ENCODE data around the gene PDRG1.
"Not testable (repeated sequence)": the region's sequence is repeated elsewhere in the genome, so short reads cannot be mapped to it uniquely, and the experiment has no call there.

The PDRG1 gene

DNA sequence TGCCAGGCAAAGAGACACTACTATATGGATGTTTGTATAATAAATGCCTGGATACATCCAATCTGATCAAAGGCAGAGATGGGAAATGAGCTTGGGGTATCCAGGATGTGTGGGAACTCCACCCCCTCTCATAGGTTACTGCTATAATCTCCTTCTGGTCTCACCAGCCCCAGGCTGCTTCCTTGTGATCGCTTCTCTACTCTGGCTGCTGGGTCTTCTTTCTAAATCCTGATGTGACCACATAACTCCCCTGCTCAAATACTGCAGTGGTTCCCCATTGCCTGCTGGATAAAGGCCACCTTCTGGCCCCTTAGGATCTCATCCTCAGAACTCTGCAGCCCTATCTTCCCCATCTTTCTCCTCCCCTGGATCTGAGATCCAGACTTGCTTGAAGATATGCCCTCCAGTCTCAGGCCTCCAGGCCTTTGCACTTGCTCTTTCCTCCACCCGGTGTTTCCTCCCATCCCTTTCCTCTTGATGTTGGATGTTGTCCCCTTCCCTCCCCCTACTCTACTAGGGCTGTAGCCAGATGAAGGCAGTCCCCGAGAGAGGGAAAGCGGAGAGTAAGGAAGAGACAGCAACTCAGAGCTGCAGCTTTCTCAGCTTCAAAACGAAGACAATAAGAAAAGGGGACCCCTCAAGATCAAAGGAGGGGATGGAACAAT, 15.3 kb upstream of the PDRG1 start:
- DNase-seq (ENCODE audit: low read depth in 2 of 2) = no peak

- DNase-seq (ENCODE audit: low read depth in 2 of 2) = no peak
These were observed 12.0 kb upstream of the PDRG1 start for GRCh38 chr20:31963889-31964288.

DNA sequence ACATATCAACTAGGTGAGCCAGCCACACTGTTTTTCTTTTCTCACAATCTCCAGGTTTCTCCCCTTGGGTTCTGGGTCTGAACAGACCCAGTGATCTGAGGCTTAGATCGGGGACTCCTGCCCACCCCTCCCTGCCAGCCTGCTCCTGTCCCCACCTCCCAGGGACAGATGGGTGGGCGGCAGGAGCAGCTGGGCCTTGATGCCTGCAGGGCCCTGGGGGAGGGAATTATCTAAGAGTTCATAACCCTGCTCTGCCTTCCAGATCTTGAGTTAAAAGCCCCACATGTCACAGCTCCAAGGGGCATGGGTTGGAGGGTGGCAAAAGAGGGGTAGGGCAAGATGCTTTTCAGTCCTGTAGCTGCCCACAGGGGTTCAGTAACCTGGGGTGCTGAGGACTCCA, 10.9 kb upstream of the PDRG1 start:
- no peak for DNase-seq (ENCODE audit: low read depth in 2 of 2)

DNA sequence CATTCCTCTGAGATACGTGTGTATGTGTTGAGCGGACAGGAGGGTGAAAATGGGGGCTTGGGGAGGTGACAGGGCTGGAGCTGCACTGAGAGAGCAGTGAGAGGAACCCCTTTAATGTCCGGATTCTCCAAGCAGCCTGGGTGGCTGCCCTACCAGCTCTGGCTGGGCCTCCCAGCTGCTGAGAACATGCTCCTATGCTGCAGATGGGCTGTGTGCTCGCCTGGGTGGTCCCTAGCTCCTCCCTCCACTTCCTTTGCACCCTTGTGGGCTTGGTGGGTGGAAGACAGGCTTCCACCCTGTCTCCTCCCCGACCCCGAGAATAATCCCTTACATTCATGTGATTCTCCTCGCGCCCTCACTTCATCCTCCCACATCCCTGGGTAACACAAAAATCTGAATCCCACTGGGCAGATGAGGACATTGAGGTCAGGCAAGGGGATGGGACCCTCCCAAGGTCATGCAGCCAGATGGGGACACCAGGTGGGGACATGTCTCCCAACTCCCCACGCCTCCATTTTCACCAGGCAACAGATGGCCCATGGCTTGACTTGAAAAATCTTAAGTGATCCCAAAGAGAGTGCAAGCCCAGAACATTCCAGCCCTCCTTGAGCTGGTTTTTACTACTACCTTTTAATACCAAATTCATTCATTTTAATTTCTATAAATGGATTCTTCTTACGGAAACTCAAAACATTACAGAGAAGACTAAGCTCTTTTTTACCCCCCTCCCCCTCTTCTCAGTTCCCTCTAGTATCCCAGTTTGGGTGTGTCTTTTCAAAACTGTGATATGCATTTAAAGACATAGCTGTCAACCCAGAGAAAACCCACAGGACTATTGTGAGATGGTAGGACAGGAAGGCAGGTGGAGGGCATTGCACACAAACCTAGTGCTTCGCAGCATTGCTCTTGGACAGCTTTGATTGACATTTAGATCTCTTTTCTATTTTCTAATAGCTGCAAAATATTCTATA, 5.0 kb upstream of the PDRG1 start:
- DNase-seq (ENCODE audit: low read depth in 2 of 2) = no peak

GRCh38 chr20:31954500-31954899, 2.7 kb upstream of the PDRG1 start:
- no peak for DNase-seq (ENCODE audit: low read depth in 2 of 2)

- no peak for DNase-seq (ENCODE audit: low read depth in 2 of 2)
These were observed 1.8 kb upstream of the PDRG1 start for GRCh38 chr20:31953556-31954148.

DNA sequence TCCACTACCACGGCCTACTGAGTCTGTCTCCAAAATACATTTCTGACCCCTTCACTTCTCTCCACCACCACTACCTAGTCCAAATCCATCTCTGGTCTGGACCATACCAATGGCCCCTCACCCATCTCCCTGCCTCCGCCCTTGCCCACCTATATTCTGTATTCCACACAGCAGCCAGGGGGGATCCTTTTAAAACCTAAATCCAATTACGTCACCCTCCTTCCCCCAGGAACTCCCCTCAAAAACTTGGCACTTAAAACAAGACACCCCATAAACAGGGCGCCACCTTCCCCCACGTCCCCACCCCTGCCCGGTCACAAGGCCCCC, 680 bp downstream of the PDRG1 start:
- DNase-seq (ENCODE audit: low read depth in 2 of 2) = no peak

DNA sequence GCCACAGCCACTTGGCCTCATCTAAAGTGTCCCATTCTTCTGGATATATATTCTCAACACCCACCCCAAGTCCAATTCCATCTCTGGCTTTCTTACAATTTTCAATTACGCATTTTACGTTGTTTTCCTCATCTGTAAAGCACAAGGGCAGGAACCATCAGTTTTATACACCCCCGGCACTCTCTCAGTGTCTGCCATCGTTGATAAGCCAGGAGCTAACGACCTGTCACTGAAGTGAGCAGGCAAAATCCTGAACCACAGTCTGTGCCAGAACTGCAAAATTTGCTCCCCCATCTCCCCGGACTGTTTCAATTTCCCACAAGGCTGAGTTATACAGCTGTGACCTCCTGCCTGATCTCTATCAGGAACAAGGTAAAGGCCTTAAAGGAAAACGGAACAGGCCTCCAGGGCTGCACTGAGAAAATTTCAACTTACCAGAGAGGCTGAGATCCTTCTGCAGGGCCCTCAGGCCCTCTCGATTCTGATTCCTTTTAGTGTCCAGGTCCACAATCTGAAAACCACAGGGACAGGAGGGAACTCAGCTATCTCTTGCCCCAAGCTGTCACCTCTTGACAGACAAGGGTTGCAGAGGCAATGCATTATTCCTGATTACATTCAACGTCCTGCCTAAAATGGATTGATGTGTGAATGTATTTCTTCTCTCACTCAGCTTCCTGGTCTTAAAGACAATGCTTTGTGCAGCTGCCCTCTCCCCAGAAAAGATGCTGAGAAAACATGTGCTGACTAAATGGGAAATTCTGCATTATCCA, 1.8 kb downstream of the PDRG1 start:
- no peak for DNase-seq (ENCODE audit: low read depth in 2 of 2)

DNA sequence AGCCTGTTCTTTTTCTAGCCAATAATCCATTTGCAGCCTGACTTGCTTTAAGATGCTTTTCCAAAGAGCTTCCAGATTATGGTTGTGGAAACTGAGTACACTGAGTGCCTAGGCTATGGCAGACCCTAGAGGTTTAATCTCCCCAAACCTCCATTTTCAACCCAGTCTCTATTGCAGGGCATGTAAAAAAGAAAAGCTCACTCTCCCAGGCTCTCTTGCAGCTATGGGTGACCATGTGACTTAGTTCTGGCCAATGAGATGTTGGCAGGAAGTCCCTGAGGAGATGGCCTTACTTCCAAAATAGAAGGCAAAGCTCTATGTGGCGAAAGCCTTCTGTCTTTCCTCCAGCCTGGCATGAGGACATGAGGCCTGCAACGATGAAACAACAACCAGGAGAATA, 3.8 kb downstream of the PDRG1 start:
- DNase-seq (ENCODE audit: low read depth in 2 of 2) = no peak

GRCh38 chr20:31945785-31946184, 6.1 kb downstream of the PDRG1 start:
- no peak for DNase-seq (ENCODE audit: low read depth in 2 of 2)

DNA sequence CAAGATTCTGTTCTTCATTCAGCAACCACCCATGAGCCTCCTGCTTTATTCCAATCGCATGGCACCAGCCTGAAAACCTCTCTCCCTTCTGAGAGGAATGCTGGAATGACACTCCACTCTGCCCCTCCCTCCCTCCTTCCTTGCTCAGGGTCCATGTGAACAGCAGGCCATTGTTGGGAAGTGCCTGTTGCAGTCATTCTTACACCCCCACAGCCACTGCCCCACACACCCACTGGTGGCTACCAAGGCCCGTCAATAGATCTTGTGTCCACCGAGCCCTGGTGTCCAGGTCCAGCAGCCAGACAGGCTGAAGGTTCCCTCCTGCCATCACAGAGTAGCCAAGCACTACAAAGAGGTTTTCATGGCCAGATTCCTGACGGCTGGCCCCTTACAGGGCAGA, 6.5 kb downstream of the PDRG1 start:
- no peak for DNase-seq (ENCODE audit: low read depth in 2 of 2)

GRCh38 chr20:31943052-31943471, 8.8 kb downstream of the PDRG1 start:
- DNase-seq (ENCODE audit: low read depth in 2 of 2) = no peak

DNA sequence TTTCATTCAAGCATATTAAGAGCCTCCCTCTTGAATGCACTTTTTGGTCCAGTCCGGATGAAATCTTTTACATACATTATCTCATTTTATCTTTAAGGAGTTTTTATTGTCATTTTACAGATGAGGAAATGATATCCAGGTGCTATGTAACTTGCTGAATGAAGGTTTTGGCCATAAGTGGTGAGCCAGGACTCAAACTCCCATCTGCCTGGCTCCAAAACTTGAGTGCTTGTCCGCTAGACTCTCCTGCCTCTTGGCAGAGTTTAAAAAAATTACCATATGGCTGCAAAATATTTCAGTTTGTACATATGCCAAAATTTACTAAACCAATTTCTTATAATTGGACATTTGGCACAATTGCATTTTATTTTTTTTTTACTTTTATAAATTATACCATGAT, 12.2 kb downstream of the PDRG1 start:
- DNase-seq (ENCODE audit: low read depth in 2 of 2) = no peak

DNA sequence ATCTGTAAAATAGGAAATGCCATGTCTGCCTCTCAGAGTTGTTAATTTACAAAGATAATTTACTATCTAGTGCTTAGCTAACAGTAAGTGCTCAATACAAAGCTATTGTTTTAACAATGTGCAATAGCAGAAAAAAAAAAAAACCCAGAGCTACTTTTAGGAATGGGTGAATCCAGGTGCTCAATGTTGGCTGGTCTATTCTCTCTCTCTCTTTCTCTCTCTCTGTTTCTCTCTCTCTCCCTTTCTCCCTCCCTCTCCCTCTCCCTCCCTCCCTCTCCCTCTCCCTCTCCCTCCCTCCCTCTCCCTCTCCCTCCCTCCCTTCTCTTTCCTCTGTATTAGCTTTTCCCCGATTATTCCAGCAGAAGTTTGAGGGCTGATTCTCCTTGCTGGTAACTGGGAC, 14.0 kb downstream of the PDRG1 start:
- no peak for DNase-seq (ENCODE audit: low read depth in 2 of 2)

- no peak for DNase-seq (ENCODE audit: low read depth in 2 of 2)
These were observed 15.4 kb downstream of the PDRG1 start for GRCh38 chr20:31936420-31936819.

DNA sequence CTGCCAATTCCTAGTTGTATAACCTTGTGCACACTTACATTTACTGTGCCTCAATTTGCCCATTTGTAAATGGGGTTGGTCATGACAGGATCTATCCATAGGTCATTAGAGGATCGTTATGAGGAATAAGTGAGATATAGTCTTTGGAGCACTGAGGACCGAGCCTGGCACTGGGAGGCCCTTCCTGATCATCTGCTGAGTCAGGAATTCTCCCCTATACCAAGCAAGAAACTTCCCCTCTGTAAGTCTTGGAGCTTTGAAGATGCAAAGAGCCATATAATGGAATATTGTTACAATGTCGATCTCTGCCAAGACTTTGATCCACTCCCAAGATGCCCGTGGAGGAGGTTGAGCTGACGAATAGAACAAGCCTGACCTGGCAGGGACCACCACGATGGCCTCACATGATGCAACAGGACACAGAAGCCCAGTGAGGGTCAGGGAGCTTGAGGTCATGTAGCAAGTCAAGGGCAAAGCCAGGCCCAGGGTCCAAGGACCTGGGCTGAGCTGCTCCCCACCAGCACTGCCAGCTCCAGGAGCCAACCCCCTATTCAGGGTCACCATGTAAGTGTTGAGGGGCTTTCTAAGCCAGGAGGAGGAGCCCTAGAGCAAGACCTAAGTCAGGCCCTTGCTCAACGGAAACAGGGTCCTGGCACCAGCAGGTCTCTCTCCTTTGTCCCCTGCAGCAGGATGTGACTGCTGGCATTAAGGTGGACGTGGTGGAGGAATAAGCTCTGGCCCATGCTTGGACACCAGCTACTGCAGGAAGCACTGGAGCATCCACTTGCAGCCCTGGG, 16.7 kb downstream of the PDRG1 start:
- DNase-seq (ENCODE audit: low read depth in 2 of 2) = no peak

- DNase-seq (ENCODE audit: low read depth in 2 of 2) = no peak
These were observed 17.4 kb downstream of the PDRG1 start for GRCh38 chr20:31934491-31934890.

DNA sequence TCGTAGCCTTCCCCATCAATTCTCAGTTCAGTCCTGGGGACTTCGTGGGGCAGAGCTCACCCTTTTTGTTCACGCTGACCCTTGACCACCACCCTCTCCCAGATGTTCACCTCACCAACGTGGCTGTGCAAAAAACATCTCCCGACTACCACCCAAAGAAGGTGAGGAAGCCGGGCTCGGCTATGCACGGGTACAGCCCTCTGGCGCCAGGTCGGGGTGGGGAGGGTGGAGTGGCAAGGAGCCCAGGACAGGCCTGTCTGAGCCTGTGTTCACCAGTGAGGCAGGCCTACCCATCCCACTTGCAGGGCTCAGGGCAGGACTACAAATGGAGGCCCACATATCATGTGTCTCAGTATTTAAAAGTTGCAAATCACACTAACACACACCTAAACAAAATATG, 18.1 kb downstream of the PDRG1 start:
- no peak for DNase-seq (ENCODE audit: low read depth in 2 of 2)

GRCh38 chr20:31930779-31931178, 21.1 kb downstream of the PDRG1 start:
- DNase-seq (ENCODE audit: low read depth in 2 of 2) = no peak

DNA sequence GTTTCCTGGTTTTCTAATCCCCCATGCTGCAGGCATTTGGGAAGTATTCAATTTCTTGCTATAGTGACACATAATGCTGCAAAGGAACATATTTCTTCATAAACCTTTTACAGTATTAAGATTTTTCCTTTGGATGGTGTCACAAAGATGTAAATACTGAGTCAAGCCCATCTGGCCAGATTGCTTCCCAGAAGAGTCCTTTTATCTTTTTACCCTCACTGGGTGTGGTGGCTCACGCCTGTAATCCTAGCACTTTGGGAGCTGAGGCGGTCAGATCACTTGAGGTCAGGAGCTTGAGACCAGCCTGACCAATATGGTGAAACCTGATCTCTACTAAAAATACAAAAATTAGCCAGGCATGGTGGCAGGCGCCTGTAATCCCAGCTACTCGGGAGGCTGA, 22.2 kb downstream of the PDRG1 start:
- not testable (repeated sequence) for DNase-seq (ENCODE audit: low read depth in 2 of 2)

GRCh38 chr20:31927627-31928159, 24.2 kb downstream of the PDRG1 start:
- no peak for DNase-seq (ENCODE audit: low read depth in 2 of 2)
